ENCODE data around the gene FAM241A. TPM values are rescaled to one million over a fixed set of nuclear protein-coding genes. Genes with fewer than 3 reads are reported as not detected.
A peak's percentile ranks its signal among the peaks of the same experiment; 100 is the strongest.

FAM241A gene
- total RNA-seq, 1 donor from 2014 or later, result not detected

GRCh38 chr4:112127803-112128202, 17.5 kb upstream of the FAM241A start:
- peak overlapping the region; percentile 20 for H2AFZ ChIP-seq (replicated peaks)
- Mint-ChIP-seq H3K9me3 (no peaks in the 10 kb centered on the region), H3K27ac (peak overlapping the region; percentile 58), H3K36me3 (no peaks in the 10 kb centered on the region), H3K27me3 (ENCODE audit: insufficient read depth, low read depth) (no peaks in the 10 kb centered on the region), H3K4me3 (no peak overlapping the region), H3K4me1 (peaks cover 19% of the 10 kb centered on the region)
- no peak overlapping the region for H3K4me2 ChIP-seq
- H3K27ac ChIP-seq, result no peak overlapping the region
- no peaks in the 10 kb centered on the region for H3K79me2 ChIP-seq (ENCODE audit: low read depth)
- no peak overlapping the region for H3K9ac ChIP-seq
- H3F3A ChIP-seq (ENCODE audit: low read depth), result no peaks in the 10 kb centered on the region
- no peak for TF ChIP-seq CTCF (IDR thresholded peaks at IDR 0.05)
- no peak for TF ChIP-seq EZH2phosphoT487 (IDR thresholded peaks at IDR 0.05)
- no peak for TF ChIP-seq EZH2 (IDR thresholded peaks at IDR 0.05)
- no peak overlapping the region for H3K4me3 ChIP-seq
- no peak for DNase-seq (ENCODE audit: low spot score)
- no peaks in the 10 kb centered on the region for H3K27me3 ChIP-seq
- no peaks in the 10 kb centered on the region for H3K36me3 ChIP-seq
- no peaks in the 10 kb centered on the region for H3K4me1 ChIP-seq
- H4K20me1 ChIP-seq (ENCODE audit: low read depth), result no peaks in the 10 kb centered on the region
- no peaks in the 10 kb centered on the region for H3K9me3 ChIP-seq (ENCODE audit: low read depth)

GRCh38 chr4:112128452-112128851, 16.8 kb upstream of the FAM241A start:
- Histone ChIP-seq H2AFZ (replicated peaks) (no peak overlapping the region), H3K36me3 (no peaks in the 10 kb centered on the region), H3K9ac (no peak overlapping the region), H3K4me3 (no peak overlapping the region), H4K20me1 (ENCODE audit: low read depth) (no peaks in the 10 kb centered on the region), H3K4me2 (no peak overlapping the region), H3K27ac (no peak overlapping the region), H3F3A (ENCODE audit: low read depth) (no peaks in the 10 kb centered on the region), H3K27me3 (no peaks in the 10 kb centered on the region), H3K9me3 (ENCODE audit: low read depth) (no peaks in the 10 kb centered on the region), H3K4me1 (no peaks in the 10 kb centered on the region), H3K79me2 (ENCODE audit: low read depth) (no peaks in the 10 kb centered on the region)
- H3K27me3 Mint-ChIP-seq (ENCODE audit: insufficient read depth, low read depth), result no peaks in the 10 kb centered on the region
- no peaks in the 10 kb centered on the region for H3K9me3 Mint-ChIP-seq
- peaks cover 19% of the 10 kb centered on the region for H3K4me1 Mint-ChIP-seq
- no peak overlapping the region for H3K4me3 Mint-ChIP-seq
- no peak overlapping the region for H3K27ac Mint-ChIP-seq
- DNase-seq (ENCODE audit: low spot score), result no peak
- no peak for TF ChIP-seq CTCF (IDR thresholded peaks at IDR 0.05)
- no peak for TF ChIP-seq EZH2 (IDR thresholded peaks at IDR 0.05)
- no peak for TF ChIP-seq EZH2phosphoT487 (IDR thresholded peaks at IDR 0.05)
- no peaks in the 10 kb centered on the region for H3K36me3 Mint-ChIP-seq

GRCh38 chr4:112130906-112131305, 14.3 kb upstream of the FAM241A start:
- H3K27ac Mint-ChIP-seq, result no peak overlapping the region

More at GRCh38 chr4:112130906-112131305, 14.3 kb upstream of the FAM241A start:
- Histone ChIP-seq H3F3A (ENCODE audit: low read depth) (no peaks in the 10 kb centered on the region), H3K27me3 (no peaks in the 10 kb centered on the region), H3K9me3 (ENCODE audit: low read depth) (no peaks in the 10 kb centered on the region), H2AFZ (replicated peaks) (peak overlapping the region; percentile 88), H3K36me3 (no peaks in the 10 kb centered on the region), H3K27ac (no peak overlapping the region), H3K4me1 (no peaks in the 10 kb centered on the region), H3K4me3 (no peak overlapping the region), H4K20me1 (ENCODE audit: low read depth) (no peaks in the 10 kb centered on the region), H3K4me2 (no peak overlapping the region), H3K79me2 (ENCODE audit: low read depth) (no peaks in the 10 kb centered on the region), H3K9ac (no peak overlapping the region)
- no peak for TF ChIP-seq CTCF (IDR thresholded peaks at IDR 0.05)
- no peak for TF ChIP-seq EZH2phosphoT487 (IDR thresholded peaks at IDR 0.05)
- TF ChIP-seq EZH2 (IDR thresholded peaks at IDR 0.05), result no peak
- no peak for DNase-seq (ENCODE audit: low spot score)
- no peak overlapping the region for H3K4me3 Mint-ChIP-seq
- H3K4me1 Mint-ChIP-seq, result peaks cover 19% of the 10 kb centered on the region
- H3K36me3 Mint-ChIP-seq, result no peaks in the 10 kb centered on the region
- H3K27me3 Mint-ChIP-seq (ENCODE audit: insufficient read depth, low read depth), result no peaks in the 10 kb centered on the region
- H3K9me3 Mint-ChIP-seq, result no peaks in the 10 kb centered on the region

Data from neural progenitor cell (in vitro differentiated cells).